Thyroid gland (tissue), 4 donors: ENCODE data around the gene GNGT1. TPM values are rescaled to one million over a fixed set of nuclear protein-coding genes. Genes with fewer than 3 reads are reported as not detected.

ENCODE experiments used
- DNase-seq, 2 donors: peaks; one replicate each; pipeline ENCODE4 v3.0.0-alpha.2; 2019
- H3K27ac ChIP-seq, 3 donors: fragments of 200-600 bp; sonication (generic); 1 replicate in 2 of 3; 2 replicates in 1 of 3; pipeline ENCODE4 v1.5.1; 2016 to 2019; ENCODE audit warnings: mild to moderate bottlenecking in 1 of 3, moderate library complexity in 1 of 3
- H3K27me3 ChIP-seq: fragments of 200-600 bp; sonication (generic); one replicate; pipeline ENCODE4 v1.5.1; 2019
- H3K36me3 ChIP-seq, 2 donors: fragments of 200-600 bp; sonication (generic); one replicate each; pipeline ENCODE4 v1.5.1; 2016 to 2019
- H3K4me1 ChIP-seq, 2 donors: fragments of 200-600 bp; sonication (generic); one replicate each; pipeline ENCODE4 v1.5.1; 2017 to 2019
- H3K4me3 ChIP-seq, 3 donors: fragments of 200-600 bp; sonication (generic); replicated peaks in 1 of 3; 1 replicate in 2 of 3; 2 replicates in 1 of 3; pipeline ENCODE4 v1.5.1; 2016; ENCODE audit warnings: mild to moderate bottlenecking in 1 of 3
- H3K9me3 ChIP-seq: fragments of 200-600 bp; sonication (generic); one replicate; pipeline ENCODE4 v1.5.1; 2017
- POLR2A ChIP-seq, 2 donors: fragments of 450-650 bp; IDR thresholded peaks; one replicate each; pipeline ENCODE4 v1.6.1; 2017; ENCODE audit warnings: antibody characterized with exemption in 2 of 2, mild to moderate bottlenecking in 2 of 2, moderate library complexity in 1 of 2
- WGBS, 2 donors: methylation state at CpG; one replicate each; pipeline ENCODE4 v1.1.5; 2017; 5-methylcytosine and 5-hydroxymethylcytosine counted together
- intact Hi-C: fragments of 100-400 bp; cut with DNase I; formaldehyde crosslinking; loops from one replicate; pipeline ENCODE4 v1.15.1; 2023
- total RNA-seq, 4 donors: library from RNA; depleted of rRNA; stranded (reverse); fragments of >200 nt; gene quantifications; one replicate each; pipeline ENCODE4 v1.2.3, GENCODE V29; 2016
- TF ChIP-seq, protein P1 (sequence below), 6 experiments: fragments of 200-600 bp in 3 of 6; fragments of 450-650 bp in 3 of 6; sonication (generic) in 3 of 6; IDR thresholded peaks; one replicate each; pipeline ENCODE4 v1.5.1; 2016 to 2019; ENCODE audit warnings: antibody characterized with exemption in 6 of 6, mild to moderate bottlenecking in 2 of 6, inconsistent platforms in 1 of 6, moderate library complexity in 1 of 6

The GNGT1 gene
- not detected for total RNA-seq

GRCh38 chr7:93906267-93906666, at the start of gene GNGT1:
Gene GNGT1 (plus strand): TSS chr7:93906567. CDS start chr7:93906747, 180 bp downstream.
- no peaks in the 10 kb centered on the region for H3K36me3 ChIP-seq
- no peaks in the 10 kb centered on the region for H3K4me1 ChIP-seq
- 68 to 69% methylated on average over 3 of the region's 3 CpGs for WGBS, 2 donors
- intact Hi-C loops = no loop called here
- H3K27me3 ChIP-seq = no peaks in the 10 kb centered on the region
- no peak within 1 kb of the TSS for H3K27ac ChIP-seq
- no peak within 1 kb of the TSS for H3K4me3 ChIP-seq
- H3K9me3 ChIP-seq = no peaks in the 10 kb centered on the region
- TF ChIP-seq POLR2A (IDR thresholded peaks at IDR 0.05) = no peak
- TF ChIP-seq, protein P1, sequence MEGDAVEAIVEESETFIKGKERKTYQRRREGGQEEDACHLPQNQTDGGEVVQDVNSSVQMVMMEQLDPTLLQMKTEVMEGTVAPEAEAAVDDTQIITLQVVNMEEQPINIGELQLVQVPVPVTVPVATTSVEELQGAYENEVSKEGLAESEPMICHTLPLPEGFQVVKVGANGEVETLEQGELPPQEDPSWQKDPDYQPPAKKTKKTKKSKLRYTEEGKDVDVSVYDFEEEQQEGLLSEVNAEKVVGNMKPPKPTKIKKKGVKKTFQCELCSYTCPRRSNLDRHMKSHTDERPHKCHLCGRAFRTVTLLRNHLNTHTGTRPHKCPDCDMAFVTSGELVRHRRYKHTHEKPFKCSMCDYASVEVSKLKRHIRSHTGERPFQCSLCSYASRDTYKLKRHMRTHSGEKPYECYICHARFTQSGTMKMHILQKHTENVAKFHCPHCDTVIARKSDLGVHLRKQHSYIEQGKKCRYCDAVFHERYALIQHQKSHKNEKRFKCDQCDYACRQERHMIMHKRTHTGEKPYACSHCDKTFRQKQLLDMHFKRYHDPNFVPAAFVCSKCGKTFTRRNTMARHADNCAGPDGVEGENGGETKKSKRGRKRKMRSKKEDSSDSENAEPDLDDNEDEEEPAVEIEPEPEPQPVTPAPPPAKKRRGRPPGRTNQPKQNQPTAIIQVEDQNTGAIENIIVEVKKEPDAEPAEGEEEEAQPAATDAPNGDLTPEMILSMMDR (IDR thresholded peaks at IDR 0.05) = no peak
- DNase-seq = no peak

DNA sequence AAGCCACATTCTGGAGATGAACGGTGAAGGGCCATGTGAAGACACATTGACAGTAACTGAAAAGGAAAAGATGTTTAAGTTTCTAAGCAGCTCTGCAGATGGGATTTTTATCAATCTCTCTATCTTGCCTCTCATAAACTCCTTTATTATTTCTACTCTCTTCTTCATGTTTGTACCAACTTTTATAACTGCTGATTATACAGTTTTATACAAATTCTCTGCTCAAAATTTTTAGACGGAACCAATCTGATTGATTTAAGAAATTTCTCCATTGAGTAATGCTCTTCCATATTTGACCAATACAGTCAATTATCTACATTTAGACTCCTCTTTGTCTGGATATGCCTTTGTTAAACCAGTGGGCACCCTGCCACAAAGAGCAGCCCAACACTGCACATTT, 47.5 kb upstream of the GNGT1 start:
- no peak overlapping the region for H3K4me3 ChIP-seq
- intact Hi-C loops = no loop called here
- TF ChIP-seq, protein P1 (IDR thresholded peaks at IDR 0.05) = no peak
- TF ChIP-seq POLR2A (IDR thresholded peaks at IDR 0.05) = no peak
- H3K4me1 ChIP-seq = no peaks in the 10 kb centered on the region
- WGBS, 2 donors = 89% methylated on average over 2 of the region's 2 CpGs
- no peaks in the 10 kb centered on the region for H3K9me3 ChIP-seq
- no peaks in the 10 kb centered on the region for H3K27me3 ChIP-seq
- H3K36me3 ChIP-seq = no peaks in the 10 kb centered on the region
- no peak overlapping the region for H3K27ac ChIP-seq
- DNase-seq = no peak

DNA sequence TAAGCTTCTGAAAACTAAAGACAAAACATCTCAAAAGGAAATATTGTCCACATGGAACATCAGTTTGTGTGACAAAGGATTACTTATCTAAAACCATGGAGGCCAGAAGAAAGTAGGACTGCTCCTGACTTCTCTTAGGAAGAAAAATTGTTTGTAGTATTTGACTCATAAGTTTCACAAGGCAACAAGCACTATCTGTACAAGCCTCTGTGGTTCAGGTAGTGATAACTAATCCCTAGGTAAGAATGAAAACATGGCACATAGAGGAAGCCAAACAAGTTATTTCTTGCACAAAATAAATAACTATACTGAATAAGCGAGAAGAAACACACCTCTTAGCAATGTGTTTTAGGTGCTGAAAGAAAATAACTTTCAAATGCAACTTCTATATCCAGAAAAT, 46.1 kb upstream of the GNGT1 start:
- H3K27ac ChIP-seq = no peak overlapping the region
- TF ChIP-seq, protein P1 (IDR thresholded peaks at IDR 0.05) = no peak
- no peak for TF ChIP-seq POLR2A (IDR thresholded peaks at IDR 0.05)
- WGBS, 2 donors = 78 to 88% methylated on average over 1 of the region's 1 CpG
- no peaks in the 10 kb centered on the region for H3K4me1 ChIP-seq
- intact Hi-C loops = no loop called here
- no peaks in the 10 kb centered on the region for H3K9me3 ChIP-seq
- no peaks in the 10 kb centered on the region for H3K36me3 ChIP-seq
- H3K4me3 ChIP-seq = no peak overlapping the region
- H3K27me3 ChIP-seq = no peaks in the 10 kb centered on the region
- DNase-seq = no peak

GRCh38 chr7:93861325-93861949, 44.9 kb upstream of the GNGT1 start:
- intact Hi-C loops = no loop called here
- Histone ChIP-seq H3K27ac (no peak overlapping the region), H3K9me3 (no peaks in the 10 kb centered on the region), H3K4me3 (no peak overlapping the region), H3K4me1 (no peaks in the 10 kb centered on the region), H3K36me3 (no peaks in the 10 kb centered on the region), H3K27me3 (no peaks in the 10 kb centered on the region)
- no peak for DNase-seq
- TF ChIP-seq, protein P1 (IDR thresholded peaks at IDR 0.05) = peak in 2 of 6 experiments; percentile 7 to 21
- TF ChIP-seq POLR2A (IDR thresholded peaks at IDR 0.05) = no peak
- 86 to 90% methylated on average over 4 of the region's 4 CpGs for WGBS, 2 donors

- no peaks in the 10 kb centered on the region for H3K4me1 ChIP-seq
- intact Hi-C loops = no loop called here
- H3K27me3 ChIP-seq = no peaks in the 10 kb centered on the region
- WGBS, 2 donors = 72 to 78% methylated on average over 2 of the region's 2 CpGs
- no peak overlapping the region for H3K4me3 ChIP-seq
- H3K36me3 ChIP-seq = no peaks in the 10 kb centered on the region
- DNase-seq = no peak
- no peak overlapping the region for H3K27ac ChIP-seq
- TF ChIP-seq, protein P1 (IDR thresholded peaks at IDR 0.05) = no peak
- TF ChIP-seq POLR2A (IDR thresholded peaks at IDR 0.05) = no peak
- no peaks in the 10 kb centered on the region for H3K9me3 ChIP-seq
Measured at GRCh38 chr7:93862651-93863050, 43.7 kb upstream of the GNGT1 start.
